Measurements from ENCODE around the gene DENND2C.

DENND2C gene

DNA sequence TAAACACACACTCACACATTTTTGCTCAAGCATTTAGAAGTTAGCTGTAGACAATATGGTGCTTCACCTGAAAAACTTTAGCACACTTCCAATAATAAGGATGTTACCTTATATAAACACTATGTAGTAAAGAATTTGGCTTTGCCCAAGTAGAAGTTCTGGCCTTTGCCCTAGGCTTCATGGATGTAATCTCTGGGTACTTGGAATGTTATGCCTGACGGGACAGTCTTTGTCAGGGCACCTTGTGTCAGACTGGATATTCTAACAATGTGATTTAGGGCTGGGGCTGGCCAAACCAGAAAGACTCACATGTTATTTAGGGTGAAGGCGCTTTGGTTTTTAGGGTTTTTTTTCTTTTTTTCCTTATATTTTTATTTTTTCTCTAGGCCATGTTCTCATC is 124.1 kb downstream of the DENND2C start:
- DNase-seq (ENCODE audit: low spot score) = no peak

DNA sequence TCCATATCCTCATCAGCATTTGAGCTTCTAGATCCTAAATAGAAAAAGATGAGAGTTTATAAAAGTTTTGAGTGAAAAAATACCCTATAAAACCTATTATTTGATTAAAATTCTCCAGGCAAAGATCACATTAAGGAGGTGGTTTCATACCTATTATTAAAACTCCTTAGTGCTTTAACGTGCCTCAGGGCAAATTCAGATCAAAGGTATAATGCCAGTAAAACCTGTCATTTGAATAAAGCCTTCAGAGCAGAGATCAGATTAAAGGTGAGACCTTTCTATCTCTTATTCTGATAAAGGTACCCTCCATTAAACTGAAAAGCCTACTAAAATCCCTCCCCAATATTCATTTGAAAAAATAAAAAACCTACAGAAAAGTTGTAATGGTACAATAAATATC is 124.5 kb downstream of the DENND2C start:
- DNase-seq (ENCODE audit: low spot score) = no peak

DNA sequence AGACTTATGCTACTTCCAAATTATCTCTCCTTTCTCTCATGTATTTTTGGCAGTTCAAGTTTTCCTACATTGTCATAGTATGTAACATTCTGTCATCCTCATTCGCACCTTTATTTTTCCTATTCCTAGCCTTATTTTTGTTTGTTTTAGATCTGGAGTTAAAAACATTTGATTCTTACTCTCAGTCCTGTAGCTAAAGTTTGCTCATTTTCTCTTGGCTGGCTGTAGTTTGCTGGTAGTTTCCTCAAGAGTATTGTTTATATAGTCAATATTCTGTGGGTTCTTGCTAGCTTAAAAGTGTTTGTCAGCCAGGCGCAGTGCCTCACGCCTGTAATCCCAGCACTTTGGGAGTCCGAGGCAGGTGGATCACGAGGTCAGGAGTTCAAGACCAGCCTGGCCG is 129.0 kb downstream of the DENND2C start:
- DNase-seq (ENCODE audit: low spot score) = no peak

DNA sequence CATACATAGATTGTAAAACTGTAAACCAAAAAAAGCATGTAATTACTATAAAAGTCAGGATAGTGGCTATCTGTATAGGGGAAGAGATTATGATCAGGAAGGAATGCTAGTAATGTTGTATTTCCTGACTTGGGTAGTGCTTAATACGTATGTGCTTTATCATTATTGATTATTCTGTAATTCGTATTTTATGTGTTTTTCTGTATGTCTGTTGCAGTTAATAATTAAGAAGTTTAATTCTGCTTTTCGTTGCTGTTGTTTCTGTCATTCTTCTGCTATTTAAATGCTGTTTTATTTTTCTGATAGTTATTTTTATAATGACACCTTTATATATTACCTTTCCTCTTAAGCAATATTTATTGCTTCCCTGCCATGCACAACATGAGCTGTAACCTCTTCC is 129.6 kb downstream of the DENND2C start:
- no peak for DNase-seq (ENCODE audit: low spot score)

DNA sequence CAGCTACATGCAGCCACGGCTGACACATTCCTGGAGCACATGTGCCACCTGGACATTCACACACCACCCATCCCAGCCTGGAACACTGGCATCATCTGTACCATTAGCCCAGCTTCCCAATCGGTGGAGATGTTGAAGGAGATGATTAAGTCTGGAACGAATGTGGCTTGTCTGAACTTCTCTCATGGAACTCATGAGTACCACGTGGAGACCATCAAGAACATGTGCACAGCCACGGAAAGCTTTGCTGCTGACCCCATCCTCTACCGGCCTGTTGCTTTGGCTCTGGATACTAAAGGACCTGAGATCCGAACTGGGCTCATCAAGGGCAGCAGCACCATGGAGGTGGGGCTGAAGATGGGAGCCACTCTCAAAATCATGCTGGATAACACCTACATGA is 133.8 kb downstream of the DENND2C start:
- DNase-seq (ENCODE audit: low spot score) = no peak

DNA sequence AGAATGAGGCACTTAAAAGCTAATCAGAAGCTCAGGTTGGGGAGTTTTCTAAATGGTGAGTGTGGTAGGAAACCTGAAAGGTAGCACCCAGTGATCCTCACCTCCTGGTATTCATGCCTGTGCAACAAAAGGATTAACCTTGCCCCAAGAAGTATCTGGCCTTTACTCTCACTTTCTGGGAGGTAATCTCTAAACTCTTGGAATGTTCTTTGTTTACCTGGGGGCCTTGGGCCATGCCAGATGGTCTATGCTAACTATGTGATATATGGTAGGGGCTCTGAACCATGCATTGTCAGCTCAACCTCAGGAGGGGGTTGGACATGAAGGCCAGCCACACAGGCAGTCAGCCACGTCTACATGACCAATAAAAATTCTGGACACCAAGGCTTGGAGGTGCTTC is 134.4 kb downstream of the DENND2C start:
- no peak for DNase-seq (ENCODE audit: low spot score)
